Erythroblast (primary cell): Measurements from ENCODE around the gene C1QTNF2.

ENCODE experiments used
- GATA1 ChIP-seq: IDR thresholded peaks from 2 replicates; pipeline ENCODE4 v1.6.1; 2011; ENCODE audit warnings: low read depth, mild to moderate bottlenecking, control low read depth, low read length, moderate library complexity
- POLR2A ChIP-seq: IDR thresholded peaks from 2 replicates; pipeline ENCODE4 v1.6.1; 2011; ENCODE audit warnings: mild to moderate bottlenecking, low read length

DNA sequence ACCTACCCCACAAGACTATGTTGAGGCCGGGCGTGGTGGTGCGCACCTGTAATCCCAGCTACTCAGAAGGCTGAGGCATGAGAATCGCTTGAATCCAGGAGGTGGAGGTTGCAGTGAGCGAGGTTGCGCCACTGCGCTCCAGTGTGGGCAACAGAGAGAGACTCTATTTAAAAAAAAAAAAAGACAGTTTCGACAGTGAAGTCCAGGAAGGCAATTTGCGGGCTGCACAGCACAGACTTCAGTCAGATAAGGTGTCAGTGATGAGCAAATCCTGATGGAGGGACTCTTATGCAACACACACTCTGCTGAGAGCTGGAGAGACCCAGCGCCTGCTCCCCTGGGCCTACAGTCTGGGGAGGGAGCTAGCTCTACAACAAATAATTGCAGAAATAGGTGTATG, 72.2 kb downstream of the C1QTNF2 start:
- TF ChIP-seq POLR2A, result no peak
- no peak for TF ChIP-seq GATA1
